Muscle of leg (tissue), 11 donors: Measurements from ENCODE around the gene CARD16. TPM values are rescaled to one million over a fixed set of nuclear protein-coding genes. Genes with fewer than 3 reads are reported as not detected.

Source experiments
- DNase-seq: peaks from one replicate; pipeline ENCODE4 v3.0.0; 2013
- H3K27ac ChIP-seq: one replicate; pipeline ENCODE4 v1.5.1; 2013; ENCODE audit warnings: mild to moderate bottlenecking, low read length, control low read depth
- H3K27me3 ChIP-seq: one replicate; pipeline ENCODE4 v1.6.1; 2013; ENCODE audit warnings: low read length; ENCODE audit not compliant: control insufficient read depth, insufficient read depth
- H3K36me3 ChIP-seq: one replicate; pipeline ENCODE4 v1.6.1; 2013; ENCODE audit warnings: low read length; ENCODE audit not compliant: control insufficient read depth, insufficient read depth
- H3K4me1 ChIP-seq: one replicate; pipeline ENCODE4 v1.6.1; 2013; ENCODE audit warnings: low read length; ENCODE audit not compliant: control insufficient read depth, insufficient read depth
- H3K4me3 ChIP-seq: one replicate; pipeline ENCODE4 v1.5.1; 2013; ENCODE audit warnings: low read length, control low read depth
- H3K9me3 ChIP-seq: replicated peaks from 2 replicates; pipeline ENCODE4 v1.6.1; 2013; ENCODE audit warnings: low read depth, low read length; ENCODE audit not compliant: control insufficient read depth
- WGBS: methylation state at CpG from one replicate; pipeline ENCODE4 v1.1.5; 2013; ENCODE audit warnings: missing lambda C conversion rate; ENCODE audit not compliant: insufficient coverage; 5-methylcytosine and 5-hydroxymethylcytosine counted together
- polyA plus RNA-seq, 8 donors: library from polyadenylated mRNA; unstranded; fragments of 120-200 nt; gene quantifications; one replicate each; pipeline versions ENCODE4 v1.2.1 to v1.2.3, GENCODE V29; 2013; ENCODE audit warnings: inconsistent platforms in 1 of 8, low replicate concordance in 1 of 8; ENCODE audit not compliant: insufficient read length in 8 of 8, insufficient read depth in 1 of 8
- total RNA-seq: library from RNA; stranded (reverse); fragments of 120-200 nt; gene quantifications from one replicate; pipeline ENCODE4 v1.2.4, GENCODE V29; 2013

Gene CARD16
- total and polyA plus RNA-seq, 9 donors, result 8.3 to 13.4 (median 12.3) TPM

- peaks cover 4% of the 10 kb centered on the region for H3K9me3 ChIP-seq
- no peak overlapping the region for H3K4me3 ChIP-seq
- no peaks in the 10 kb centered on the region for H3K27me3 ChIP-seq
- peaks cover 3% of the 10 kb centered on the region for H3K36me3 ChIP-seq
- H3K27ac ChIP-seq, result no peak overlapping the region
- no peaks in the 10 kb centered on the region for H3K4me1 ChIP-seq
- peak; percentile 30 for DNase-seq
- 80% methylated on average over 1 of the region's 2 CpGs for WGBS
Observed at GRCh38 chr11:105032495-105032894, 12.6 kb downstream of the CARD16 start.

- no peak for DNase-seq
- no peaks in the 10 kb centered on the region for H3K9me3 ChIP-seq
- H3K36me3 ChIP-seq, result peaks cover 3% of the 10 kb centered on the region
- H3K4me3 ChIP-seq, result no peak overlapping the region
- no peaks in the 10 kb centered on the region for H3K4me1 ChIP-seq
- H3K27ac ChIP-seq, result no peak overlapping the region
- WGBS, result 89% methylated on average over 1 of the region's 3 CpGs
- no peaks in the 10 kb centered on the region for H3K27me3 ChIP-seq
Observed at GRCh38 chr11:105027678-105028077, 17.5 kb downstream of the CARD16 start.

GRCh38 chr11:105024394-105024793 is 20.7 kb downstream of the CARD16 start:
- no CpG with 5 or more reads among the region's 1 CpG for WGBS
- Histone ChIP-seq H3K36me3 (no peaks in the 10 kb centered on the region), H3K9me3 (no peaks in the 10 kb centered on the region), H3K27ac (no peak overlapping the region), H3K4me3 (no peak overlapping the region), H3K27me3 (no peaks in the 10 kb centered on the region), H3K4me1 (no peaks in the 10 kb centered on the region)
- no peak for DNase-seq

- H3K4me1 ChIP-seq, result no peaks in the 10 kb centered on the region
- no peaks in the 10 kb centered on the region for H3K36me3 ChIP-seq
- no peaks in the 10 kb centered on the region for H3K9me3 ChIP-seq
- no peak within 1 kb of the TSS for H3K27ac ChIP-seq
- H3K27me3 ChIP-seq, result no peaks in the 10 kb centered on the region
- peak; percentile 37 for DNase-seq
- no peak within 1 kb of the TSS for H3K4me3 ChIP-seq
Observed at GRCh38 chr11:105023003-105023402, 22.1 kb downstream of the CARD16 start, which contains the start of gene CASP5. Gene CASP5, minus strand, starts transcription at chr11:105023168. Its CDS starts 32 bp downstream, at chr11:105023136.

- no peak for DNase-seq
- Histone ChIP-seq H3K4me1 (no peaks in the 10 kb centered on the region), H3K27me3 (no peaks in the 10 kb centered on the region), H3K27ac (no peak overlapping the region), H3K4me3 (no peak overlapping the region), H3K36me3 (no peaks in the 10 kb centered on the region), H3K9me3 (no peaks in the 10 kb centered on the region)
- WGBS, result no CpG with 5 or more reads among the region's 2 CpGs
Observed at GRCh38 chr11:105022527-105022926, 22.6 kb downstream of the CARD16 start.

GRCh38 chr11:105007463-105007862 is 37.7 kb downstream of the CARD16 start:
- H3K36me3 ChIP-seq, result no peaks in the 10 kb centered on the region
- H3K27ac ChIP-seq, result no peak overlapping the region
- no peak for DNase-seq
- no peaks in the 10 kb centered on the region for H3K27me3 ChIP-seq
- H3K9me3 ChIP-seq, result no peaks in the 10 kb centered on the region
- H3K4me1 ChIP-seq, result no peaks in the 10 kb centered on the region
- H3K4me3 ChIP-seq, result no peak overlapping the region

GRCh38 chr11:105005451-105005845 is 39.7 kb downstream of the CARD16 start:
- no peaks in the 10 kb centered on the region for H3K36me3 ChIP-seq
- WGBS, result no CpG with 5 or more reads among the region's 3 CpGs
- H3K9me3 ChIP-seq, result no peaks in the 10 kb centered on the region
- no peaks in the 10 kb centered on the region for H3K4me1 ChIP-seq
- no peak for DNase-seq
- no peaks in the 10 kb centered on the region for H3K27me3 ChIP-seq
- H3K27ac ChIP-seq, result no peak overlapping the region
- H3K4me3 ChIP-seq, result no peak overlapping the region

GRCh38 chr11:105004021-105004420 is 41.1 kb downstream of the CARD16 start:
- peak; percentile 76 for DNase-seq
- H3K27ac ChIP-seq, result no peak overlapping the region
- H3K4me3 ChIP-seq, result no peak overlapping the region
- no peaks in the 10 kb centered on the region for H3K27me3 ChIP-seq
- no CpG with 5 or more reads among the region's 3 CpGs for WGBS
- H3K36me3 ChIP-seq, result no peaks in the 10 kb centered on the region
- no peaks in the 10 kb centered on the region for H3K4me1 ChIP-seq
- H3K9me3 ChIP-seq, result no peaks in the 10 kb centered on the region

GRCh38 chr11:105003151-105003550 is 42.0 kb downstream of the CARD16 start:
- no peak overlapping the region for H3K27ac ChIP-seq
- H3K27me3 ChIP-seq, result no peaks in the 10 kb centered on the region
- H3K4me3 ChIP-seq, result no peak overlapping the region
- H3K4me1 ChIP-seq, result no peaks in the 10 kb centered on the region
- no peaks in the 10 kb centered on the region for H3K9me3 ChIP-seq
- WGBS, result no CpG with 5 or more reads among the region's 2 CpGs
- H3K36me3 ChIP-seq, result no peaks in the 10 kb centered on the region
- no peak for DNase-seq

GRCh38 chr11:105000797-105001196 is 44.3 kb downstream of the CARD16 start:
- H3K27me3 ChIP-seq, result no peaks in the 10 kb centered on the region
- no peak overlapping the region for H3K27ac ChIP-seq
- no peaks in the 10 kb centered on the region for H3K4me1 ChIP-seq
- no peaks in the 10 kb centered on the region for H3K9me3 ChIP-seq
- no peak for DNase-seq
- WGBS, result 84% methylated on average over 7 of the region's 7 CpGs
- no peaks in the 10 kb centered on the region for H3K36me3 ChIP-seq
- H3K4me3 ChIP-seq, result no peak overlapping the region

- no peaks in the 10 kb centered on the region for H3K27me3 ChIP-seq
- no peak for DNase-seq
- no peak overlapping the region for H3K4me3 ChIP-seq
- no peak overlapping the region for H3K27ac ChIP-seq
- no peaks in the 10 kb centered on the region for H3K36me3 ChIP-seq
- no peaks in the 10 kb centered on the region for H3K9me3 ChIP-seq
- H3K4me1 ChIP-seq, result no peaks in the 10 kb centered on the region
- WGBS, result 79% methylated on average over 4 of the region's 5 CpGs
Observed at GRCh38 chr11:105000167-105000566, 45.0 kb downstream of the CARD16 start.
